ENCODE results near the gene ZFYVE21. TPM values are rescaled to one million over a fixed set of nuclear protein-coding genes. Genes with fewer than 3 reads are reported as not detected.

Gene ZFYVE21
- total RNA-seq, 1 experiment from 2014 or later = 47.2 TPM

DNA sequence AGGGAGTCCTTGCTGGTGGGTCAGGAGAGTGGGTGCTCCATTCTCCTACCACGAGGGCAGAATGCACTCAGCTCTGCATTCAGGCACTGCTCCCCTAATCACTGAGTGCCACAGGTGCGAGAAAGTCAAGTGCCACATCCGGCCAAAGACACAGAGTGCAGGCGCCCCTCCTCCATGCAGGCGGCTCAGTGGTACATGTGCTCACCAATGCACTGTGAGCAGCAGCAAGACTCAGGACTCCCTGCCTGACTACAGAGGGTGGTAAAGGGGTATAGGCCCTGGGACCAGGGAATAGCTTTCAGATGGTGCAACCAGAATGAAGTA, 32.9 kb downstream of the ZFYVE21 start:
- Histone ChIP-seq H4K20me1 (ENCODE audit: low read length) (no peaks in the 10 kb centered on the region), H3K27me3 (ENCODE audit: low read length) (no peaks in the 10 kb centered on the region), H3K9ac (ENCODE audit: low read length) (no peak overlapping the region), H3K4me3 (ENCODE audit: low read length) (no peak overlapping the region), H3K36me3 (ENCODE audit: low read depth, low read length) (no peaks in the 10 kb centered on the region; the same call in 1 of the 2 replicates), H2AFZ (ENCODE audit: low read length) (no peak overlapping the region), H3K79me2 (ENCODE audit: low read length) (no peaks in the 10 kb centered on the region), H3K27ac (ENCODE audit: low read length) (no peak overlapping the region), H3K9me2 (replicated peaks; ENCODE audit: low read length) (no peaks in the 10 kb centered on the region), H3F3A (ENCODE audit: low read length, unreplicated experiment) (no peaks in the 10 kb centered on the region), H3K9me3 (ENCODE audit: low read length) (no peaks in the 10 kb centered on the region), H3K4me2 (ENCODE audit: low read length) (no peak overlapping the region), H3K4me1 (ENCODE audit: insufficient read depth, low read length) (peaks cover 9% of the 10 kb centered on the region)
- ATAC-seq = no peak
- POLR2A ChIA-PET (ENCODE audit: unreplicated experiment) = no interaction called here
- TF ChIP-seq EZH2 (IDR thresholded peaks at IDR 0.05; ENCODE audit: low read length, unreplicated experiment) (no peak), EZH2phosphoT487 (IDR thresholded peaks at IDR 0.05; ENCODE audit: borderline replicate concordance, low read length) (no peak), CTCF (conservative IDR thresholded peaks at IDR 0.05; ENCODE audit: low read depth, low read length) (no peak)
- DNase-seq = no peak
- BruUV-seq (replicated peaks) = no TSS peak
- intact Hi-C loops (cut with micrococcal nuclease) = no loop called here
- CTCF ChIA-PET = no interaction called here

GRCh38 chr14:103749452-103749851, 33.8 kb downstream of the ZFYVE21 start:
- BruUV-seq (replicated peaks) = no TSS peak
- Histone ChIP-seq H4K20me1 (ENCODE audit: low read length) (no peaks in the 10 kb centered on the region), H3K4me3 (ENCODE audit: low read length) (no peak overlapping the region), H3K27ac (ENCODE audit: low read length) (no peak overlapping the region), H3K9ac (ENCODE audit: low read length) (no peak overlapping the region), H3F3A (ENCODE audit: low read length, unreplicated experiment) (no peaks in the 10 kb centered on the region), H3K36me3 (ENCODE audit: low read depth, low read length) (no peaks in the 10 kb centered on the region; the same call in 1 of the 2 replicates), H3K9me3 (ENCODE audit: low read length) (no peaks in the 10 kb centered on the region), H2AFZ (ENCODE audit: low read length) (no peak overlapping the region), H3K9me2 (replicated peaks; ENCODE audit: low read length) (no peaks in the 10 kb centered on the region), H3K79me2 (ENCODE audit: low read length) (no peaks in the 10 kb centered on the region), H3K4me2 (ENCODE audit: low read length) (no peak overlapping the region), H3K27me3 (ENCODE audit: low read length) (no peaks in the 10 kb centered on the region), H3K4me1 (ENCODE audit: insufficient read depth, low read length) (peaks cover 13% of the 10 kb centered on the region)
- TF ChIP-seq EZH2phosphoT487 (IDR thresholded peaks at IDR 0.05; ENCODE audit: borderline replicate concordance, low read length) (no peak), EZH2 (IDR thresholded peaks at IDR 0.05; ENCODE audit: low read length, unreplicated experiment) (no peak), CTCF (conservative IDR thresholded peaks at IDR 0.05; ENCODE audit: low read depth, low read length) (no peak)
- DNase-seq (no peak), ATAC-seq (no peak; the same call in 1 of the 2 replicates)
- ChIA-PET CTCF (no interaction called here), POLR2A (ENCODE audit: unreplicated experiment) (no interaction called here)
- intact Hi-C loops (cut with micrococcal nuclease) = no loop called here

GRCh38 chr14:103749860-103750259, 34.2 kb downstream of the ZFYVE21 start:
- Histone ChIP-seq H3F3A (ENCODE audit: low read length, unreplicated experiment) (no peaks in the 10 kb centered on the region), H3K9me3 (ENCODE audit: low read length) (no peaks in the 10 kb centered on the region), H4K20me1 (ENCODE audit: low read length) (no peaks in the 10 kb centered on the region), H2AFZ (ENCODE audit: low read length) (no peak overlapping the region), H3K36me3 (ENCODE audit: low read depth, low read length) (no peaks in the 10 kb centered on the region; the same call in 1 of the 2 replicates), H3K4me1 (ENCODE audit: insufficient read depth, low read length) (peaks cover 13% of the 10 kb centered on the region), H3K9ac (ENCODE audit: low read length) (no peak overlapping the region), H3K27me3 (ENCODE audit: low read length) (no peaks in the 10 kb centered on the region), H3K27ac (ENCODE audit: low read length) (no peak overlapping the region), H3K4me3 (ENCODE audit: low read length) (no peak overlapping the region), H3K9me2 (replicated peaks; ENCODE audit: low read length) (no peaks in the 10 kb centered on the region), H3K79me2 (ENCODE audit: low read length) (no peaks in the 10 kb centered on the region), H3K4me2 (ENCODE audit: low read length) (no peak overlapping the region)
- intact Hi-C loops (cut with micrococcal nuclease) = loop anchor here (10.0 kb wide), 1 partner anchor 55 kb away; no protein-coding TSS in a partner anchor
- BruUV-seq (replicated peaks) = no TSS peak
- ChIA-PET CTCF (no interaction called here), POLR2A (ENCODE audit: unreplicated experiment) (no interaction called here)
- no peak for TF ChIP-seq EZH2phosphoT487 (IDR thresholded peaks at IDR 0.05; ENCODE audit: borderline replicate concordance, low read length)
- TF ChIP-seq CTCF (conservative IDR thresholded peaks at IDR 0.05; ENCODE audit: low read depth, low read length) = peak; percentile 26; the same call in 1 of the 2 replicates
- no peak for TF ChIP-seq EZH2 (IDR thresholded peaks at IDR 0.05; ENCODE audit: low read length, unreplicated experiment)
- DNase-seq (no peak), ATAC-seq (no peak)

All from PC-3 (cell line).